Heart right ventricle (tissue), 16 donors: ENCODE results near the gene PLXNA2. TPM values are rescaled to one million over a fixed set of nuclear protein-coding genes. Genes with fewer than 3 reads are reported as not detected.

ENCODE experiments used
- ATAC-seq, 8 donors: fragments of 200-7000 bp; cut with Tn5 transposase; one replicate each; pipeline ENCODE4 v1.9.1; 2020; ENCODE audit warnings: mild to moderate bottlenecking in 8 of 8, moderate library complexity in 8 of 8, moderate number of reproducible peaks in 1 of 8
- DNase-seq, 2 donors: peaks; one replicate each; pipeline ENCODE4 v3.0.0-alpha.2; 2020
- H3K27ac ChIP-seq, 10 donors: fragments of 200-600 bp; sonication (generic) in 2 of 10; one replicate each; pipeline versions ENCODE4 v1.5.0 to v1.8.0; 2020 to 2022; ENCODE audit warnings: mild to moderate bottlenecking in 3 of 10
- H3K27me3 ChIP-seq, 7 donors: fragments of 200-600 bp; one replicate each; pipeline ENCODE4 v1.8.0; 2021 to 2022; ENCODE audit warnings: mild to moderate bottlenecking in 2 of 7
- H3K36me3 ChIP-seq, 9 donors: fragments of 200-600 bp; sonication (generic) in 1 of 9; one replicate each; pipeline versions ENCODE4 v1.5.0 to v1.8.0; 2020 to 2022; ENCODE audit warnings: mild to moderate bottlenecking in 2 of 9
- H3K4me1 ChIP-seq, 9 donors: fragments of 200-600 bp; sonication (generic) in 1 of 9; one replicate each; pipeline versions ENCODE4 v1.5.0 to v1.8.0; 2020 to 2022; ENCODE audit warnings: mild to moderate bottlenecking in 4 of 9
- H3K4me3 ChIP-seq, 10 donors: fragments of 200-600 bp; sonication (generic) in 2 of 10; one replicate each; pipeline versions ENCODE4 v1.5.0 to v1.8.0; 2020 to 2022; ENCODE audit warnings: mild to moderate bottlenecking in 7 of 10, moderate library complexity in 2 of 10
- H3K9me3 ChIP-seq, 11 donors: fragments of 200-600 bp in 10 of 11; sonication (generic) in 2 of 11; one replicate each; pipeline versions ENCODE4 v1.5.0 to v1.8.0; 2013 to 2022; ENCODE audit warnings: mild to moderate bottlenecking in 2 of 11, control low read depth in 1 of 11, moderate library complexity in 1 of 11
- CTCF ChIP-seq, 9 donors: fragments of 200-600 bp; sonication (generic) in 2 of 9; IDR thresholded peaks; one replicate each; pipeline versions ENCODE4 v1.5.0 to v1.8.0; 2021 to 2022; ENCODE audit warnings: antibody characterized with exemption in 9 of 9, mild to moderate bottlenecking in 5 of 9, moderate library complexity in 1 of 9
- WGBS, 2 donors: extraction: QIAGEN DNeasy Blood & Tissue Kit; methylation state at CpG; one replicate each; pipeline ENCODE4 v1.1.7; 2013; ENCODE audit warnings: inconsistent platforms in 1 of 2; 5-methylcytosine and 5-hydroxymethylcytosine counted together
- intact Hi-C, 10 donors: fragments of 100-400 bp; cut with DNase I; formaldehyde crosslinking; loops; one replicate each; pipeline versions ENCODE4 v1.11.1 to v1.14.2; 2022
- polyA plus RNA-seq, 2 donors: library from polyadenylated mRNA; stranded (reverse); fragments of 200-250 nt; gene quantifications; one replicate each; pipeline ENCODE4 v1.2.3, GENCODE V29; 2013
- total RNA-seq, 10 donors: library from RNA; stranded (reverse); fragmentation: NEBNext Ultra II Directional in 3 of 10; extraction: Animal tissue kit (Norgen Biotek cat#: 25700) in 3 of 10; gene quantifications; one replicate each; pipeline versions ENCODE4 v1.2.1 to v1.2.4, GENCODE V29; 2021 to 2023
- donor health status: Arrhythmogenic right ventricular cardiomyopathy.
- donor health status: ischemic (EF 13 %, LVEDD 7.1; RV severe dilation, severe dysfunction).
- donor health status: healthy with polysubstance abuse.
- donor health status: DM: no; HTN: yes; CAD: no.
- donor health status: DM: no; HTN: no; CAD: no.
- donor health status: ischemic (EF 25% LVEDD 6.9; RV normal size, moderate dysfunction).
- donor health status: ischemic (EF 25% LVEDD 5.7; RV mildly dilated, moderate dysfunction).
- donor health status: healthy.
- donor health status: DM: yes; HTN: yes; CAD: no.
- donor health status: Ischemic cardiomyopathy.
- donor health status: ischemic (EF 35%, LVEDD 5.7; RV mildly dilated, moderate dysfunction).
- donor health status: nonischemic (EF 11% LVEDD 7.7; RV severe dilation, severe dysfunction).
- donor health status: DM: yes; HTN: yes; CAD: no.
- donor health status: PGD.
- donor health status: ischemic (EF 29% LVEDD 5.4; RV normal size, mild dysfunction).
- donor health status: nonischemic (EF 23%, LVEDD 6.1; RV moderate dilation, normal function).

PLXNA2 gene
- total and polyA plus RNA-seq, 12 donors: 6.1 to 31.6 (median 17.9) TPM

- H3K4me1 ChIP-seq: peaks cover 0 to 49% (median 10%) of the 10 kb centered on the region in 9 donors
- H3K9me3 ChIP-seq: no peaks in the 10 kb centered on the region
- WGBS, 2 donors: 93% methylated on average over 12 of the region's 12 CpGs
- no peak for ATAC-seq
- TF ChIP-seq CTCF (IDR thresholded peaks at IDR 0.05): no peak
- intact Hi-C loops: no loop called here
- no peak for DNase-seq
- H3K4me3 ChIP-seq: no peak overlapping the region
- H3K27ac ChIP-seq: no peak overlapping the region
- peaks cover 0 to 99% (median 0%) of the 10 kb centered on the region in 9 donors for H3K36me3 ChIP-seq
- H3K27me3 ChIP-seq: no peaks in the 10 kb centered on the region
Measured at GRCh38 chr1:208078752-208079151, 165.4 kb downstream of the PLXNA2 start.

- 68 to 78% methylated on average over 16 of the region's 16 CpGs for WGBS, 2 donors
Measured at GRCh38 chr1:208077232-208078075, 166.7 kb downstream of the PLXNA2 start.

GRCh38 chr1:208074353-208074752 is 169.8 kb downstream of the PLXNA2 start:
- intact Hi-C loops: no loop called here
- Histone ChIP-seq H3K9me3 (no peaks in the 10 kb centered on the region), H3K4me1 (peaks cover 0 to 13% (median 5%) of the 10 kb centered on the region in 9 donors), H3K4me3 (no peak overlapping the region), H3K27ac (no peak overlapping the region), H3K27me3 (no peaks in the 10 kb centered on the region), H3K36me3 (peaks cover 0 to 99% (median 0%) of the 10 kb centered on the region in 9 donors)
- DNase-seq (no peak), ATAC-seq (no peak)
- 91 to 92% methylated on average over 6 of the region's 6 CpGs for WGBS, 2 donors
- TF ChIP-seq CTCF (IDR thresholded peaks at IDR 0.05): no peak

More at GRCh38 chr1:208077232-208078075, 166.7 kb downstream of the PLXNA2 start:
- DNase-seq (no peak), ATAC-seq (peak in 3 of 8 donors; percentile 18 to 66 (median 24))
- peak overlapping the region in 2 of 10 donors; percentile 1 to 12 for H3K27ac ChIP-seq
- peaks cover 0 to 99% (median 0%) of the 10 kb centered on the region in 9 donors for H3K36me3 ChIP-seq
- no peaks in the 10 kb centered on the region for H3K9me3 ChIP-seq
- peaks cover 0 to 36% (median 10%) of the 10 kb centered on the region in 9 donors for H3K4me1 ChIP-seq
- intact Hi-C loops: no loop called here
- H3K27me3 ChIP-seq: no peaks in the 10 kb centered on the region
- no peak overlapping the region for H3K4me3 ChIP-seq
- TF ChIP-seq CTCF (IDR thresholded peaks at IDR 0.05): no peak

GRCh38 chr1:208071435-208072031 is 172.7 kb downstream of the PLXNA2 start:
- DNase-seq: no peak
- intact Hi-C loops: no loop called here
- Histone ChIP-seq H3K4me3 (no peak overlapping the region), H3K27me3 (no peaks in the 10 kb centered on the region), H3K4me1 (peaks cover 0 to under 1% (median 0%) of the 10 kb centered on the region in 9 donors), H3K9me3 (no peaks in the 10 kb centered on the region), H3K36me3 (peaks cover 0 to 100% (median 0%) of the 10 kb centered on the region in 9 donors), H3K27ac (no peak overlapping the region)
- TF ChIP-seq CTCF (IDR thresholded peaks at IDR 0.05): no peak
- WGBS, 2 donors: 90 to 93% methylated on average over 7 of the region's 7 CpGs
- peak in 2 of 8 donors; percentile 44 to 62 for ATAC-seq
